HepG2 (cell line): ENCODE data around the gene AGRN. TPM values are rescaled to one million over a fixed set of nuclear protein-coding genes. Genes with fewer than 3 reads are reported as not detected.

Experiments
- HNF1A ChIP-seq, 2 experiments: sonication (generic) in 1 of 2; formaldehyde crosslinking in 1 of 2; IDR thresholded peaks; 2 replicates each; pipeline versions ENCODE4 v1.4.0 to v1.6.1; 2016 to 2020; ENCODE audit warnings: borderline replicate concordance in 1 of 2, low read depth in 1 of 2, mild to moderate bottlenecking in 1 of 2, missing genetic modification reagents in 1 of 2
- HOXA3 ChIP-seq: sonication (generic); formaldehyde crosslinking; IDR thresholded peaks from 2 replicates; pipeline ENCODE4 v1.5.0; 2020; ENCODE audit warnings: missing genetic modification reagents
- KDM6A ChIP-seq: IDR thresholded peaks from 2 replicates; pipeline ENCODE4 v1.6.1; 2016; ENCODE audit warnings: low read depth
- KLF12 ChIP-seq: sonication (generic); formaldehyde crosslinking; IDR thresholded peaks from 2 replicates; pipeline ENCODE4 v1.4.0; 2020; ENCODE audit warnings: missing genetic modification reagents, borderline replicate concordance
- PCBP2 ChIP-seq: fragments of 200-400 bp; formaldehyde crosslinking; optimal IDR thresholded peaks from 2 replicates; pipeline ENCODE3; 2018; ENCODE audit warnings: low read length, low read depth; ENCODE audit not compliant: poor library complexity, severe bottlenecking
- RAD51 ChIP-seq: fragments of 450-650 bp; IDR thresholded peaks from 2 replicates; pipeline ENCODE4 v1.6.1; 2016; ENCODE audit warnings: borderline replicate concordance
- STAT5B ChIP-seq: sonication (generic); formaldehyde crosslinking; IDR thresholded peaks from 2 replicates; pipeline ENCODE4 v1.4.0; 2020; ENCODE audit warnings: missing genetic modification reagents
- TRAFD1 ChIP-seq: sonication (generic); formaldehyde crosslinking; IDR thresholded peaks from 2 replicates; pipeline ENCODE4 v1.5.1; 2020; ENCODE audit warnings: missing genetic modification reagents, mild to moderate bottlenecking, borderline replicate concordance
- ZBTB4 ChIP-seq: sonication (generic); formaldehyde crosslinking; IDR thresholded peaks from 2 replicates; pipeline ENCODE4 v1.4.0; 2020; ENCODE audit warnings: missing genetic modification reagents, mild to moderate bottlenecking, borderline replicate concordance
- ZFY ChIP-seq: sonication (generic); formaldehyde crosslinking; IDR thresholded peaks from 2 replicates; pipeline ENCODE4 v1.4.0; 2020; ENCODE audit warnings: missing genetic modification reagents
- ZNF230 ChIP-seq: sonication (generic); formaldehyde crosslinking; IDR thresholded peaks from 2 replicates; pipeline ENCODE4 v1.4.0; 2020; ENCODE audit warnings: mild to moderate bottlenecking, missing genetic modification reagents
- ZNF607 ChIP-seq: sonication (generic); formaldehyde crosslinking; IDR thresholded peaks from 2 replicates; pipeline ENCODE4 v1.5.1; 2020; ENCODE audit warnings: missing genetic modification reagents, mild to moderate bottlenecking, borderline replicate concordance
- ZNF710 ChIP-seq: sonication (generic); formaldehyde crosslinking; IDR thresholded peaks from 2 replicates; pipeline ENCODE4 v1.5.0; 2020; ENCODE audit warnings: mild to moderate bottlenecking, missing genetic modification reagents, borderline replicate concordance
- ZNF790 ChIP-seq: sonication (generic); formaldehyde crosslinking; IDR thresholded peaks from 2 replicates; pipeline ENCODE4 v1.8.0; 2022; ENCODE audit warnings: missing genetic modification reagents, mild to moderate bottlenecking, borderline replicate concordance
- polyA plus RNA-seq, 8 experiments: library from polyadenylated mRNA; depleted of rRNA in 3 of 8; stranded (reverse) in 7 of 8; unstranded in 1 of 8; fragments of >200 nt; fragmentation: Illumina TruSeq in 4 of 8; extraction: Trizol in 4 of 8; gene quantifications; 2 replicates each; pipeline versions ENCODE4 v1.2.1 to v1.2.3, GENCODE V29; 2011 to 2016; ENCODE audit warnings: low read depth in 4 of 8, missing spikeins in 1 of 8, mixed read lengths in 1 of 8; ENCODE audit not compliant: insufficient read depth in 1 of 8
- total RNA-seq, 5 experiments: library from RNA; depleted of rRNA; stranded (reverse); fragments of >200 nt; fragmentation: Illumina TruSeq; extraction: Trizol; gene quantifications; 2 replicates each; pipeline ENCODE4 v1.2.3, GENCODE V29; 2016; ENCODE audit warnings: low read depth in 1 of 5

Gene AGRN
- total and polyA plus RNA-seq, 2 of the 13 experiments (the other 11 are each of a cell fraction or from before 2014, with no cell fraction given) = 29.8 to 65.2 TPM

GRCh38 chr1:983798-984475 is 36.0 kb upstream of the AGRN start (continued):
- TF ChIP-seq ZFY = no peak
- TF ChIP-seq RAD51 = no peak
- no peak for TF ChIP-seq HOXA3 (CRISPR knock-in tag)
- no peak for TF ChIP-seq HNF1A (IDR thresholded peaks at IDR 0.05; ENCODE audit: low read depth)
- no peak for TF ChIP-seq HNF1A (CRISPR knock-in tag; IDR thresholded peaks at IDR 0.05; ENCODE audit: borderline replicate concordance)
- TF ChIP-seq PCBP2 = no peak
- no peak for TF ChIP-seq KDM6A (CRISPR knock-in tag)
- TF ChIP-seq ZNF230 = no peak
- no peak for TF ChIP-seq ZNF607 (CRISPR knock-in tag)
- TF ChIP-seq STAT5B = no peak
- no peak for TF ChIP-seq TRAFD1 (CRISPR knock-in tag)
- TF ChIP-seq ZNF790 (CRISPR knock-in tag) = no peak
- TF ChIP-seq ZBTB4 = no peak
- no peak for TF ChIP-seq KLF12 (CRISPR knock-in tag)
- no peak for TF ChIP-seq ZNF710 (CRISPR knock-in tag)
- TF ChIP-seq, all 625 proteins: peak for 14
